Hypothalamus (tissue), 51 donors: ENCODE results near the gene PNPLA7.
A peak's percentile ranks its signal among the peaks of the same experiment; 100 is the strongest.
"Not testable (repeated sequence)": the region's sequence is repeated elsewhere in the genome, so short reads cannot be mapped to it uniquely, and the experiment has no call there.

ENCODE experiments used
- DNase-seq, 51 donors: peaks; one replicate each; lab custom pipeline; 2025; lab: John Stamatoyannopoulos, UW

Gene PNPLA7

DNA sequence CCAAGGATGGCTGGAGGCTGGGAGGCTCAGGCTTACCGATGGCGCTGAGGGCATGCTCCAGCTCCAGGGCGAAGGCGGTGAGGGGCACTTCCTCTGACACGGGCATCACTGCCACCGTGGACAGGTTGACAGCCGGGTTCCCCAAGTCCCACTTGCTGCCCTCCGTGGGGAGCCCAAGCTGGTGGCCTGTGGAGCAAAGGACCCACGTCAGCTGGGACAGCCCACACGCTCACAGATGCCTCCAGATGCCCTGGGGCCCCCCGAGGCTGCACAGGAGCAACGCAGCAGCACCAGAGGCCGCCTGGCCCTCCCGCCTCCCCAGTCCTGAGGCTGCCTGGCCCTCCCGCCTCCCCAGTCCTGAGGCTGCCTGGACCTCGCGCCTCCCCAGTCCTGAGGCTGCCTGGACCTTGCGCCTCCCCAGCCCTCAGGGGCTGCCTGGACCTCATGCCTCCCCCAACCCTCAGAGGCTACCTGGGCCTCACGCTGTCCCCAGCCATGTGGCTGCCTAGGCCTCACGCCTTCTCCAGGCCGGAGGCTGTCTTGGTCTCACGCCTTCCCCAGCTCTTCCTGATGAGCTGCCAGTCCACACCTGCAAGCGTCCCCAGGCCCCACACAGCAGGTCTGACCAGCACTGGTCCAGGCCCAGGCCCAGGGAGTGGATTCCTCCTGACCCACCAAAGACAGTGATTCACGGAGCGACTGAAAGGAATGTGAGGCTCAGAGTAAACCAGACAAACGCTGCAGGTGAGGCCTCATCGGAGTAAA lies 65.5 kb downstream of the PNPLA7 start:
- DNase-seq: no peak

GRCh38 chr9:137482094-137482781 lies 68.0 kb downstream of the PNPLA7 start:
- DNase-seq: peak in 12 of 51 donors; percentile 16 to 63 (median 26)

GRCh38 chr9:137480686-137481683 lies 69.2 kb downstream of the PNPLA7 start:
- no peak for DNase-seq

DNA sequence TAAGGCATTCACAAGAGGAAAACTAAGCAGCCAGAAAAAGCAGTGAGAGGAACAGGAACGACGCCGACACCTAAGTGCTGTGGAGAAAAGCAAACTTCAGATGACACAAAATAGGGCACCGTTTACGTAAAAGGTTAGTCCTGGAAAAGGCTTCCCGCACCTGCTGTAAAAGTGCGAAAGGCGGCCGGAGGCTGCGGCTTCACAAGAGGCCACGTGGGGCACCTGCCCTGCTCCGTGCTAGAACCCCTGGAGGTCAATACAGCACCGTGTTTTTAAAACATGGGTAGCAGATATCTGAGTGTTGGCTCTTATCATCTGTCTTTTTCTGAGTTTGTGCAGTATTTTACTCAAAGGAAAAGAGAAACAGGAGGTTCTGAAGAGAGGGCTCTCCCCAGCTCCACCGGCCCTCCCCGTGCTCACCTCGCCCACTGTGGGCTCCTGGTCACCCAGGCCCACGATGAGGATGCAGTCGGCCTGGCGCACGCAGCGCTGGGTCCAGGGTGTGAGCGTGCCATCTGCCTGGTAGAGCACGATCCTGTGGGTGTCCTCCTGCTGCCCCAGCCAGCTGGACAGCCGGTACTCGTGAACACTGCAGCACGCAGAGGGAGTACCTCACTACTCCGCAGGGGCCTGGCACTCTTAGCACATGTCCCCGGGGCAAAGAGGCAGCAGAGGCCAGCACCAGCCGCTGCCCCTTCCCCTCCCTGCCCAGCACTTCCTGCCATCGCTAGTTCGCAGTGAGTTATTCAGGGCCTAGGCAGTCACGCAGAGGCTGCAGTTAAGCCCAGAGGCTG lies 70.1 kb downstream of the PNPLA7 start:
- DNase-seq: no peak

DNA sequence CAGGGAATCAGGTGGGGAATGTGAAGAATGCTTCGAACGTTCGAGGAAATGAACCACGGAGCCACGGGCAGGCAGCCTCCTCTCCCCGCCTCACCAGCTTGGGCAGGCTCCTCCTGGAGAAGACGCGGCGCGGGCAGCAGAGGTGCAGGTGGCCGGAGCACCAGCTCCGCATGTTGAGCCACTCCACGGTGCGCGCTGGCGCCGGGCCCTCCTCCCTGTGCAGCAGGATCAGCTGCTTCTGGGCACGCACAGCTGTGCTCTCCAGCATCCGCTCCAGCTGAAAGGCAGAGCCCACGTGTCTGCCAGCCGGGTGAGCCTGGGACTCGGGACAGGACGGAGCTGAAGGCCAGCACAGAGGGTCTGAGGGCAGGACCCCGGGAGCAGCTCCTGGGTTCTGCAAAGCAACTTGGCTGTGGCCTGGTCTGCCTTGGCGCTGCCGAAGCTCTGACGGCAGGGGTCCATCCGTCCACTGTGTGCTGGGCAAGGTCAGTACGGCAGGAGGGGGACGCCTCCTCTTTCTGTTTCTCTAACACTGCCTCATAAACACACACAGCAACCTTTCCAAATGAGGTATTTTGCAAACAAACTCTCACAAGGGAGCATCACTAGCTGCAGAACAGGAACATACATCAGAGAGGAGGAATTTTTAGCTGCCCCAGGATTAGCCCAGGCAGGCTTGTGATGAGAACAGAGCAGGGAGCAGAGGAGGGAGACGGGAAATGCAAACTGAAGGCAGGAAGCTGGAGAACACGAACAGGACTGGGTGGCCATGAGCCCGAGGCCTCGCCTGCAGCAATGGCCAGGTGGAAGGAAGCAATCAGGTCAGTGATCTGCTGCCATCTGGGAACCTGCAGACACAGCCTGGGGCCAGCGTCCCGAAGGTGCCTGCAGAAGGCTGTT lies 71.0 kb downstream of the PNPLA7 start:
- peak in 11 of 51 donors; percentile 20 to 60 (median 42) for DNase-seq

DNA sequence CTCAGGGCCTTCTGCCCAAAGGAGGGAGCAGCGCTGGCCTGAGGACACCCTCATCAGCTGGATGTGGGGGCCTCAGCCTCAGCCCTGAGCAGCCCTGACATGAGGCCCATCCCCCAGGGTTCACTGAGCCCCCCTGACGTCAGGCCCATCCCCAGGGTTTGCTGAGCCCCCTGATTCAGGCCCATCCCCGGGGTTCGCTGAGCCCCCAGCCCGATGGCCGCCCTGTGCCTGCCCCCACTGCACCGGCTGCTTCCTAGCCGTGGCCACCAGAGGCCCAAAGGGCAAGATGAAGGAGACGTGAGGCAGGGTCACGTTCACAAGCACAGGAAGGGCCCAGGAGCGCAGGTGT lies 71.6 kb downstream of the PNPLA7 start:
- no peak for DNase-seq

GRCh38 chr9:137477778-137478612 lies 72.2 kb downstream of the PNPLA7 start:
- no peak for DNase-seq

- no peak for DNase-seq
These were observed 73.3 kb downstream of the PNPLA7 start for GRCh38 chr9:137476856-137477255.

DNA sequence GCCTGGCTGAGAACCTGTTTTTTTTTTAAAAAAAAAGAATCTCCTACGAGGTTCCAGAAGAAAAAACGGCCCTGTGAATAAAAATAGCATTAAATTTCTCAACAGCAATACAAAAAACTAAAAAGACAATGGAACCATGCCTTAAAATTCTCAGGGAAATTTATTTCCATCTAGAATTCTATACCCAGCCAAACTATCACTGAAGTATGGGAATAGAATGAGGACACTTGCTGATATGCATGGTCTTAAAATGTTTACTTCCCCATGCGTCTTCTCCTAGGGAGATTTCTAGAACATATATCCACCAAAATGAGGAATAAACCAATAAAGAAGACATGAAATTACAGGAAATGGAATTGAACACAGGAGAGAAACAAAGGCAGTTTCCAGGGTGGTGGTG lies 74.5 kb downstream of the PNPLA7 start:
- no peak for DNase-seq

- DNase-seq: no peak
These were observed 75.9 kb downstream of the PNPLA7 start for GRCh38 chr9:137474271-137474670.

DNA sequence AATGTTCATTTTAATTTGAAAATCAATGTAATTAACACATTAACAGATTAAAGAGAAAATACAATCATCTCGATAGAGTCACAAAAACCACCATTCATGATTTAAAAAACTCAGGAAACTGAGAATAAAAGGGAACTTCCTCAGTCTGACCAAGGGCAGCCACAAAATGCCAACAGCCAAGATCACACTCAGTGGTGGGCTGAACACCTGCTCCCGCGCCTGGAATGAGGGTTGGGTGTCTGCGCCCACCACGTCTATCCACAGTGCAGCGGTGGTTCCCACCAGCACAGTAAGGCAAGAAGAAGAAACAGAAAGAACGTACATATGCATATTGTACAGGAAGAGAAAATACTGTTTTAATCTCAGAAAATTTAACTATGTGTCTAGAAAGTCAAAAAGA lies 79.4 kb downstream of the PNPLA7 start:
- no peak for DNase-seq

GRCh38 chr9:137467896-137468295 lies 82.3 kb downstream of the PNPLA7 start:
- no peak for DNase-seq

DNA sequence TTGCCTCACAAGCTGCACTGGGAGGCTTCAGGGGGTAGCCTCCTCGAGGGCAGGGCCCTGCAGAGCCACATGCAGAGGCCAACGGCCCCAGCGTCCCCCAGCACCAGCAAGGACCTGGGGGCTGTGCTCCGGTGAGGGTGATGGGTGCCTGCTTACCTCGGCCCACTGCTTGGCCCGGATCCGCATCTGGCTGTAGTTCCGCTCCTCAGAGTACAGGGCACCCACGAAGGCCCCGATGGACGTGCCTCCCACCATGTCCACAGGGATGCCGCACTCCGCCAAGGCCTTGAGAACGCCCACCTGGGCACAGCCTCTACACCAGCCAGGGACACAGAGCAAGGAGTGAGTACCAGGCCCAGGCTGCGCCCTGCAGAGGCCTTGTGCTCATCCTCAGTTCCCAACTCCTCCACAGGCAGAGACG lies 83.0 kb downstream of the PNPLA7 start:
- no peak for DNase-seq

- DNase-seq: not testable (repeated sequence)
These were observed 83.7 kb downstream of the PNPLA7 start for GRCh38 chr9:137466389-137467085.

GRCh38 chr9:137465720-137466388 lies 84.3 kb downstream of the PNPLA7 start:
- DNase-seq: no peak

DNA sequence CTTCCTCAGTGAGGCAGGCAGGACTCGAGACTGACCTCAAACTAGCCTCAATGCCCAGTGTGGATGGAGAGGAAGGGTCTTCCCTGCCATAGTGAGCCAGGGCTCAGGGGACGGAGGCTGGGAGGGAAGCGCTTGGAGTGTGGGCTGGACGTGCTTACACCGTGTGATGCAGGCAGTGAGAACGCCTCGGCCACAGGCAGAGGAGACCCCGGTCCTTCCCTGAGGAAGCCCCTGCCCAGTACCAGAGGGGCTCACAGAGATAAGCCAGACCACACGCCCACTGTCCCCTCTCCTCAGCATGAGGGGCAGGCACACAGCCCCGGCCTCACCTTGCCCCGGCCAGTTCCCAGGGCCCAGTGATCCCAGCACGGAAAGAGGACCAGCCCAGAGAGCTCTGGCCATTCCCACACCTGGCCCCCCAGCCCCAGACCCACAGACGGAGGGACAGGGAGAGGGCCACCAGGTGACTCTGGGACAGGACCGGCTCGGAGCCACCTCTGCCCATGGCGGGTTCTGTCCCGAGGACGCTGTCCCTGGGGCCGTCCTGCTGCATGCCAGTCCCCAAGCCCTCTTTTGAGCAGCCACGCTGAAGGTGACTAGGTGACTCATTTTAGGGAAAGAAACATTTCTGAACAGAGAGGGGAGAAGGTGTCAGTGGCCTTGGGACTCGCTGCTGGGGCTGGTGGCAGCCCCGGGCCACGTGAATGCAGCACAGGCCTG lies 85.0 kb downstream of the PNPLA7 start:
- no peak for DNase-seq
